Subcutaneous adipose tissue (tissue), 4 donors: ENCODE data around the gene KCNJ6. TPM values are rescaled to one million over a fixed set of nuclear protein-coding genes. Genes with fewer than 3 reads are reported as not detected.

ENCODE experiments used
- total RNA-seq, 4 donors: library from RNA; depleted of rRNA; stranded (reverse); fragments of >200 nt; gene quantifications; one replicate each; pipeline ENCODE4 v1.1.0, GENCODE V29; 2016
- TF ChIP-seq, protein P1 (sequence below): fragments of 450-650 bp; IDR thresholded peaks from one replicate; pipeline ENCODE4 v1.5.1; 2016; ENCODE audit warnings: low read depth, mild to moderate bottlenecking, control low read depth, antibody characterized with exemption, moderate library complexity

The KCNJ6 gene
- total RNA-seq, 4 donors from 2014 or later = not detected

DNA sequence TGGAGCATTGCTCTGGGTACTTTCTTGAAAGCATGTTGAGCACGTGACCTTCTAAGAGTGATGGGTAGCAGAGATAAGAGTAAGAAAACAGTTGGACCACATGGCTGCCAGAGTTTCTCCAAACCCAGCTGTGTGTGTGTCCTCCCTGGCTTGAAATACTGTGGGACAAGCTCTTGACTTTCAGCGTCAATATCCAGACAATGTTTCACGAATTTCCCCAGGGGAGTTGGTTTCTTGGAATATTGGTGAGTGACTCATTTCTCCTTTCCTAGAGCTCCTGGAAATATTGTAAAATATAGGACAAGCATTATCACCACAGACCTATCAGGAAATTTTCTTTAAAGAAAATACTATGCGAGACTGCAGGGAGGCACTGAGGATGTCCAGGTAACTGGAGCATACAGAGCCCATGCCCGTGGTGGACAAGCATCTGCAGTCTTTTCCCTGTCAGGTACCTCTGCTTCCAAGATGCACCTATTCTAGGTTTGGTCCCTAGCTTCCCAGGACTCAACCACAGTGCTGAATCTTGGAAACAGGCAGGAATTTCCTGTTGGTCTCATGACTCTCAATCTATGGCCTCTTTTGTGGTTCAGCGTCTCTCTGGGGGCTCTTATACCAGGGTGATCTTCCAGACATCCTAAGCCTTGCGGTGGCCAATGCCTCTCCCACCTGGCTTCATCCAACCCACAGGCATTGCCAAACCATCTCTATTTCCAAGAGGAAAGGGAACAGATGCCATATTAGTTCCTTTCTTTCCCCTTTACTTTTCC is 67.4 kb downstream of the KCNJ6 start:
- TF ChIP-seq, protein P1, sequence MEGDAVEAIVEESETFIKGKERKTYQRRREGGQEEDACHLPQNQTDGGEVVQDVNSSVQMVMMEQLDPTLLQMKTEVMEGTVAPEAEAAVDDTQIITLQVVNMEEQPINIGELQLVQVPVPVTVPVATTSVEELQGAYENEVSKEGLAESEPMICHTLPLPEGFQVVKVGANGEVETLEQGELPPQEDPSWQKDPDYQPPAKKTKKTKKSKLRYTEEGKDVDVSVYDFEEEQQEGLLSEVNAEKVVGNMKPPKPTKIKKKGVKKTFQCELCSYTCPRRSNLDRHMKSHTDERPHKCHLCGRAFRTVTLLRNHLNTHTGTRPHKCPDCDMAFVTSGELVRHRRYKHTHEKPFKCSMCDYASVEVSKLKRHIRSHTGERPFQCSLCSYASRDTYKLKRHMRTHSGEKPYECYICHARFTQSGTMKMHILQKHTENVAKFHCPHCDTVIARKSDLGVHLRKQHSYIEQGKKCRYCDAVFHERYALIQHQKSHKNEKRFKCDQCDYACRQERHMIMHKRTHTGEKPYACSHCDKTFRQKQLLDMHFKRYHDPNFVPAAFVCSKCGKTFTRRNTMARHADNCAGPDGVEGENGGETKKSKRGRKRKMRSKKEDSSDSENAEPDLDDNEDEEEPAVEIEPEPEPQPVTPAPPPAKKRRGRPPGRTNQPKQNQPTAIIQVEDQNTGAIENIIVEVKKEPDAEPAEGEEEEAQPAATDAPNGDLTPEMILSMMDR = no peak

DNA sequence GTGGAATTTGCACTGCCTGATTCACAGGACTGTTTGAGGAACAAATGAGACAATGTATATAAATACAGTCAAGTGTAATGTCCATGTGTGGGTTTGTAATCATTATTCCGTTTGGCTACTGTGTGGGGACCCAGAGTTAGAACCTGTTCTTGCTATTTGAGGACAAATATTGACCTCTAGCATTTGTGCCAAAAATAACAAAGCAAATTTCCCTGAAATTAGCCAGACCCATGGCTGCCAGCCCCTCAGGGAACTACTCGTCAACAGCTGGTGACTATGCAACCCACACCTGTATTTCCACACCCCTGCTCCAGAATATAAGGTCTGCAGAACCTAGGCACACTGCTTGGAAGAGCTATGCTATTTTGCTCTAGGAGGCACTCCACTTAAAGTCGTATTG is 70.7 kb downstream of the KCNJ6 start:
- TF ChIP-seq, protein P1 = no peak

DNA sequence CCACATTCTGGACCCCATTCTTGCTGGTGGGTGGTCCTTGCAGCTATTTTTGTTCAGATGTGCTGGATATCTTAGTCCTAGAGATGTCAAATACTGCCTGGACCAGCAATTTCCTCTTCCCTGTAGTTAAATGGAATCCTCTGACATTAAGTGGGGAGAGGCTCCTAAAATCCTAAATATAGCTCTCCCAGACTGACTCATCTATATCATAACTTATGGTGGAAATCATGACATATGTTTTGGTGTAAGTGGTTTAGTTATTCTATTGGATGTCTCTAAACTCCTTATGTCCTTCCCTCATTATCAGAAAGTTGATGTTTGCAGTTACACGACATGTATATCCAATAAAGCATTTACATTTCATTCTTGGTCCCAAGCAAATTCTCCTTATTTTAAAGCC is 73.1 kb downstream of the KCNJ6 start:
- TF ChIP-seq, protein P1 = no peak

DNA sequence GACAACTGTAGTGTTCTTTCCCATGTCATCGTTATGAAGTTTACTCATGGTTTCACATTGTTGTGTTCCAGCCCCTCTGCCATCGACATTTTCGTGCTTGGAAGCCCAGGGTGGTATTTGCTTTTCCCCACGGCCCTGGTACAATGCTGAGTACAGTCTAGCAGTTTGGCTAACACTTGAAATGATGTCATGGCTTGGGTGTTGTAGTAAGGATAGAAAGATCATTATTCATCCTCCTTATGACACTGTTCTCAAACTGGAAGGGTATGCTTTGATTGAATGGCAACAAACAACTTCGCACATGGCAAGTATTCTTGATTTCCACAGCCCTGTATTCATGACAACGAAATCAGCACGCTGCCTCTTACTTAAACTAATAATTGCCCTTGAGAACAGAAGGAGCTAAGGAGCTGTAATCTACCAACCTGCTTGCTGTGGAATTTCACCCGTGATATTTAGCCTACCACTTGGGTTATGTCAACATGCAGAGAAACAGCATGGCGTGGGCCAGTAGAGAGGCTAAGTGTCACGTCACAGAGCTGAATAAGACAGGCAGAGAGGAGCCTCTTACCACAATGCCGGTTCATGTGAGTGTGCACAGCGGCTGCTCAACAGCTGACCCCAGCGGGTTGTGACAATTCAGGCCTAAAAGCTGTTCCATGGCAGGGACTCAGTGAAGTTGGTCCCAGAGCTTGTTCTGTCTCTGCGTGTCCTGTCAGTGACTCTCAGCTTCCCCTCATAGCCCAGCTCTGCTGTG is 73.9 kb downstream of the KCNJ6 start:
- TF ChIP-seq, protein P1 = no peak

DNA sequence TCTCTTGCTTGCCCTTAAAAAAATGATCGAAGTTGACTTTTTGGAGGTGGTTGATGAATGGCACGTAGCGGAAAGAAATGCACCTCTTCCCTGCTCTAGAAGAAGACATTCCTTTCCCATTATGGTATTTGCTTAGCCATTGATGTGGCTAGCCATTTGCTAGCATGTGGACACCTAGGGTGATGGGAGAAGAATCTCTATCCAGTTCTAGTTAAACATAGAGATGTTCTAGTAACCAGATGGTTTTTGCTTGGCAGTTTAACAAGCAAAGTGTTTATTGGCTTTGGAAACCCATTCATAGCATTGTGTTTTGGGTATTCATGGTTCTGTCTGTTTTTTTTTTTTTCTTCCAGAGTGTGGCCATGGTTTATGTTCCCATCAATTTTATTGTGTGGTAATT is 78.9 kb downstream of the KCNJ6 start:
- TF ChIP-seq, protein P1 = no peak

DNA sequence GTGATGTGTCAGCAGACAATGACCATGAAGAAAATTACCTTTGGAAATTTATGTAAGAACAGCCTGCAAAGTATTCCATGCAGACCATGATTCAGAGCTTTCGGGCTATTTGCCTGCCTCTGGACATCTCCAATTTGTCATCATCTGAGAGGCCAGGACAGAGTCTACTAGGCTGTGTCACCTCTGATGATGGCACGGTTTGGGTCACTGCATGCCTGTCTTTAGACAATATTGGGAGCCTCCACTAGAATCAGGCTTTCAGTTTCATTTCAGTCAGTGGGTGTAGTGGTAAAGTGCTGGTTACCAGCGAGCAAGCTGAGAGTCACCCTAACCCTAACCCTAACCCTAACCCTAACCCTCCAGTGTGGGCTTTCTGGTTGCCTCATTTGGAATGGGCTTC is 80.8 kb downstream of the KCNJ6 start:
- TF ChIP-seq, protein P1 = no peak

DNA sequence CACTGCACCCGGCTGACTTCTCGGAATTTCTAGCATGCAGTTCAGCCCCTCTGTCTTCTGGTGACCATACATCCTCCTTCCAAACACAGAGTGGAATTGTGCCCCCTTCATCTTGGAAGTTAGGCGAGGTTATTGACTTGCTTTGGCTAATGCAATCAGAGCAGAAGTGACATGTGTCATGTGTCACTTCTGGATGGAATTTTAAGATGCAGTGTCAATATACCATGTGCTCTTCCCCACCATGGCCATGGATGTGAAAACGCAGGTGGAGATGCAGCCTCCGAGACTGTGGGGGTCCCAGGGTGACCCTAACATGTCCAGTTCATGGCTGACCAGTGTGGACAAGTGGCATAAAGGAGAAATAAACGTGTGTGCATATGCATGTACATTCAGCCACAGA is 83.0 kb downstream of the KCNJ6 start:
- TF ChIP-seq, protein P1 = no peak
